Stimulated activated CD4-positive, alpha-beta T cell treated with anti-CD3 and anti-CD28 coated beads, TNF-alpha, amount 100 ng/mL, for 48 hours (primary cell): ENCODE results near the gene COLEC11.

ENCODE experiments used
- DNase-seq, 3 donors: peaks; one replicate each; pipeline ENCODE4 v3.0.0-alpha.2; 2020; ENCODE audit warnings: low read depth in 3 of 3

The COLEC11 gene

GRCh38 chr2:3639015-3639630 lies 44.2 kb downstream of the COLEC11 start:
- DNase-seq = no peak

GRCh38 chr2:3639653-3640052 lies 44.7 kb downstream of the COLEC11 start:
- no peak for DNase-seq

- DNase-seq = no peak
These were observed 46.3 kb downstream of the COLEC11 start for GRCh38 chr2:3641181-3641580.

GRCh38 chr2:3641841-3642421 lies 47.0 kb downstream of the COLEC11 start:
- no peak for DNase-seq

- DNase-seq = no peak
These were observed 47.8 kb downstream of the COLEC11 start for GRCh38 chr2:3642521-3643215.

GRCh38 chr2:3643371-3644245 lies 48.7 kb downstream of the COLEC11 start:
- DNase-seq = no peak

- no peak for DNase-seq
These were observed 49.3 kb downstream of the COLEC11 start for GRCh38 chr2:3644246-3644525.

- DNase-seq = no peak
These were observed 50.1 kb downstream of the COLEC11 start for GRCh38 chr2:3644891-3645605.

GRCh38 chr2:3645745-3646389 lies 51.0 kb downstream of the COLEC11 start:
- DNase-seq = no peak

GRCh38 chr2:3646446-3646845 lies 51.5 kb downstream of the COLEC11 start:
- DNase-seq = no peak

- DNase-seq = no peak
These were observed 52.3 kb downstream of the COLEC11 start for GRCh38 chr2:3647246-3647645.

GRCh38 chr2:3647831-3648651 lies 53.1 kb downstream of the COLEC11 start:
- DNase-seq = no peak

GRCh38 chr2:3648652-3649177 lies 53.8 kb downstream of the COLEC11 start:
- DNase-seq = no peak

- no peak for DNase-seq
These were observed 54.7 kb downstream of the COLEC11 start for GRCh38 chr2:3649581-3649980.

- no peak for DNase-seq
These were observed 55.4 kb downstream of the COLEC11 start for GRCh38 chr2:3650140-3650920.

- DNase-seq = peak; percentile 28 to 62 (median 56)
These were observed 57.1 kb downstream of the COLEC11 start for GRCh38 chr2:3651691-3652648.

- DNase-seq = no peak
These were observed 58.1 kb downstream of the COLEC11 start for GRCh38 chr2:3652896-3653625.

GRCh38 chr2:3654011-3654410 lies 59.1 kb downstream of the COLEC11 start:
- DNase-seq = no peak
